Muscle of arm (tissue), 12 donors: ENCODE results near the gene ASTN2. TPM values are rescaled to one million over a fixed set of nuclear protein-coding genes. Genes with fewer than 3 reads are reported as not detected.

Experiments used
- DNase-seq: peaks from one replicate; pipeline ENCODE4 v3.0.0-alpha.2; 2013
- polyA plus RNA-seq, 12 donors: library from polyadenylated mRNA; unstranded; fragments of 120-200 nt; gene quantifications; one replicate each; pipeline ENCODE4 v1.2.1, GENCODE V29; 2013; ENCODE audit not compliant: insufficient read length in 12 of 12

Gene ASTN2
- polyA plus RNA-seq, 12 donors, result 3.7 to 15.7 (median 5.5) TPM; not detected in 2

DNA sequence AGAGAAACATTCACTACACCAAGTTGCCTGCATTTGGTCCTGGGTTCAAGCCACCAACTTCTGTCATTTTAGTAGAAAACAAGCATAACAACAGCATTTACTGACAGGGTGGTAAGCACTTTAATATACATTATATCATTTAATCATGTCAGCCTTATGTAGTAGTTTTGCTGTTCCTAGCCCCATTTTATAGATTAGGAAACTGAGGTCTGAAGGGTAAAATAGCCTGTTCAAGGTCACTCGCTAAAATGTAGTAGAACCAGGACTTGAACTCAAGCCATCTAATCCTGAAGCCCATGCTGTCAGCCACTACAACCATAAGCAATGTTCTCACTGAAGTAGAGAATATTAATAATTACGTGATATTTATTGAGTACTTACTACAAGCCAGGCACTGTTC is 787.4 kb downstream of the ASTN2 start:
- DNase-seq, result no peak

DNA sequence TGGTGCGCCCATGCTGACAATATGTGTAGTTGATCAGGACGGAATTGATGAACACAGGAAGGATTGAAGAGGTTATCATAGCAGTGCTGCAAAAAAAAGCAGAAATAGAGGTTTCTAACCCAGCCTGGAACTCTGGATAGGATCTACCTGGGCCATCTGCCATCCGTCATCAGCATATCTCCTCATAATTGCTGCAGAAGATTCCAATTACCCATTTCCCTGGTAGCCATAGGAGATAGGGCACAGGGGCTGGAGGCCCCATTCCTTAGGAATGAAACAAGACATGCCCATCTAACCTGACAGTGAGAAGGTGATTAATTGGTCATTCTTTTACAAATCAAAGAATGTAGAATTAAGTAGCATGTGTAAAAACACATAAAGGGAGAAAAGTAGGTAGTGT is 788.1 kb downstream of the ASTN2 start:
- DNase-seq, result no peak

DNA sequence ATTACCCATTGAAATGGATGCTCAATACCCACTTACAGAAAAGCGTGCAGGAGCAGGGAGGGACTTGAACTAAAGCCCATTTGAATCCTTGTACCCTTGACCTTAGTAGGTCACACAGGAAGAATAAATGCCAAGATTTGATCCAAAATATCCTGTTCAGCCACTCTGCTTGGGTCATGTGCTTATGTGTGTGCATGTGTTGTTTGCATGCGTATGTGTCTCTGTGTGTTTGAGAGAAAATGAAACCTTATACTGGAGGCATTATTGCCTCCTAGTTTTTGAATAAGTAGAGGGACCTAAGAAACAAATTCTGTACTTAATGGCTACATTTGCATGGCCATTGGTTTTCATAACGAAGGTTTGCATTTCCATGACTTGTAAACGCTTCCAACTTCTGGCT is 791.1 kb downstream of the ASTN2 start:
- no peak for DNase-seq

DNA sequence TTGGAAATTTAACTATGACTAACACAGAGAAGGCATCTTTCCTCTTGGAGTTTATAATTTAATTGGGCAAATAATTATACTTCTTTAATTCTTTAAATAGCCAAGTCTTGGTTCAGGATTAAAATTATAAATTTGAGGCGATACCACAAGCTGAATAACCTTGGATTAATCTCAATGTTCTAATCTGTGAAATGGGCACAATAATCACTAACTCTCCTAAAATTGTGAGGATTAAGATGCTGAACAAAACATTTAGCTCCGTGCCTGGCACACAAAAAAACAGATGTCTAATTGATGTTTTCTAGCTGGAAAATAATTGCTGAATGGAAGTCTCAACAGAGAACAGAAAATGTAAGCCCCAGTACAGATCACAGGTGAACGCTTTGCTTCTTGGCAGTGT is 797.5 kb downstream of the ASTN2 start:
- no peak for DNase-seq

DNA sequence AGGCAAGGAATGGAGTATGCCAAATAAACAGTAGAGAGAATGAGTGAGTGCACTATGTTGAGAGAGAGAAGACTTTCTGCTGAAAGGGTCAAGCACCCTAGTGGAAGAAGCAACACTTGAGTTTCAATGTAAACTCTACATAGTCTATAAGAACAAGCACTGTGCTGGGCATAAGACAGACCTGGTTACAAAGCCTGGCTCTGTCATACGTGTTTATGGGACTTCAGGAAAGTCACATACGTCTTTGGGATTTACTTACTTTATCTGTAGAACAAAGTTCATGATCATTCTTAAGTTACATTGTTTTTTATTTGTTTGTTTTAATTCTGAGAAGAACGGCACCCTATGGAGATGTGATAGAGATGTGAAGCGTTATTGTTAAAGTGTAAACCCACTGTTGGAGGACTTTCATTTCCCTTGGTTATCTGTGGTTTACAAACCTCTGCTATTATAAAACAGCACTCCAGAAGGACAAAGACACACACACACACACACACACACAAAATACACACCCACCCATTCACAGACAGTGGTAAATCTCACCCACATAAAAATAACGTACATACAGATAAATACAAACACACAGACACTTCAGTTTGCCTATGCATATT is 798.4 kb downstream of the ASTN2 start:
- no peak for DNase-seq

DNA sequence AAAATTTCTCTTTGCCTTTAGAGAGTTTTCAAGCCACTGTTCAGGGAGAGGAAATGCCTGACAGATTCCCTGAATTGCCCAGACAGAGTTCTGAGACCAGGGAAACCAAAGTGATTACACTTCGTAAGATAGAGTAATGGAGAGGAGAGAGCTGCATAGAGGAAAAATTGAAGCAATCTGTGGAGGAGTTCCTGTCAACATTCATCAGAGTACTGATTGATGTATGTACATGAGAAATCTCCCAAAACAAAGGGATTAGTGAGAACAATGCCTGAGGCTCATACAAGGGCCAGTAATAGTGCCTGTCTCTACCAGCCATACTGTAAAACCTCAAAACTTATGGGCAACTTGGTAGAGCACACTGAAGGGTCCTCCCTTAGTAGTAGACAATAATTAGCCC is 806.8 kb downstream of the ASTN2 start:
- no peak for DNase-seq

DNA sequence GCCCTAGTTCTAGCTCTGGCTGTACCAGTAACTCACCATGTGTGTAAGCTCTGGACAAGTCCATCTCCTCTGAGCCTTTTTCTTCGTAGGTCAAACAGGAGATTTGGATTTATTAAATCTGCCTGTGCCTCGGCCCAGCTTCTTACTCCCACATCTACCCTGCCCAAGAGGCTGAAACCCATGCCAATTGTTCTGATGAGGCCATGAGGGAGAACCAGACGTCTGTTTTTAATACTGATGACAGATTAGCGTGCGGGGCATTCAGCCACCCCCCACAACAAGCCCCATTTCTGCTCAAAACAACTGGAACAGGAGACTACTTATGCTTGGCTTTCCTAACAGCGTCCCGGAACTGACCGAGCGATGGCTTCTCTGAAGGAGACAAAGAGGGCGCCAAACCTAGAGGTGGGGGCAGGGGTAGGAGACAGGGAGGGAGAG is 808.9 kb downstream of the ASTN2 start:
- DNase-seq, result no peak

DNA sequence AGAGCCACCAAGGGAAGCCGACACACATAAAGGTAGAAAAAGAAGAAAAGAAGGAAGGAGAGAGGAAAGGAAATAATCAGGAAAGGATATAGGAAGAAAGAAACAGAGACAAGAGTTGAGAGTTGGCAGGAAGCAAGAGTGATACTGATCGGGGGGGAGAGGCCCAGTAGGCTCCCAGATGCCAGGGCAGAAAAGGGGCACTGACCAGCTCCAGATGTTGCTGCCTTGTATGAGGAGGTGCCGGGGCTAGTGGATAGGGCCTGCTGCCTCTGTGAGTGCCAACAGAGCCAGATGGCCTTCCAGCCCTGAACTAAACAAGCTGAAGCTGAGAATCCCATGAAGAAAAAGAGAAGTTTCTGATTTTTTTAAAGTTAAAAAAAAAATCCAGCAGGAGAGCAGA is 809.8 kb downstream of the ASTN2 start:
- no peak for DNase-seq

DNA sequence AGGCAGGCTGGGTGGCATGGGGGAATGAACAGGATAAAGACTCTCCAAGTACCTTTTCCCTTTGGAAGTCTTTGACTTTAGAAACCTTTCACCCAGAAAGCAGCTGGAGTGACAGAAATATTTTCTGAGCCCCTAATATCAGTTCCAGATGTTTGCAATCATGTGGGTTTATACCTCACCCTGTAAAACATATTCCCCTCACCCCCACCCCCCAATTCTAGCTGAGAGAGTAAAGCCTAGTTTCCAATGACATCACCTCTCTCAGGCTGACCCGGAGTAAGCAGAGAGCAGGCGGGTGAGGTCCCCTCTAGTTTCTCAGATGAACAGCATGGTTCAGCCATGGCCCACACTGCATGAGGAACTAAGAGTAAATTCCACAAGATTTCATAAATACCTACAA is 810.6 kb downstream of the ASTN2 start:
- no peak for DNase-seq

DNA sequence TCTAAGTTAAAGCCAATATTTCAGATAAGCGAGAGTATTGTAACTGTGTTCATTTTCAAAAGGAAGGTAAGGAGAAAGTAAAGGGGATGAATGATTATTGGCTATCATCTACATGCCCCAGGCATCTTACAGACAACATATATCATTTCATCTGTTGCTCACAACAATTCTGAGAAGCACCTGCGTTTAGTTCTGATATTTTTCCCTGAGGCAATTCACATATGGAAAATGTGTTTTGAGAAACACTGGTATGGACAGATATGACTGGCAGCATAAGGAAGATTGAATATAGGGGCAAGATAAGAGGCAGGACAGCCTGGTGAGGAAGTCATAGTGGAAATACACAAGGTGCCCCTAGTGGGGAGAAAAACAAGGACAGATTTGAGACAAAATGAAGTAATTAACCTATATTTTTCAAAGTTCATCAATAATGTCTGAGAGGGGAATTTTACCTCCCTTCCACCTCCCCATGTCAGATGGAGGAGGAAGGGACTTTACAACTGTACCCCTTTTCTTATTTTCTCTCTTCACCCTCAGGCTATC is 815.4 kb downstream of the ASTN2 start:
- DNase-seq, result no peak

DNA sequence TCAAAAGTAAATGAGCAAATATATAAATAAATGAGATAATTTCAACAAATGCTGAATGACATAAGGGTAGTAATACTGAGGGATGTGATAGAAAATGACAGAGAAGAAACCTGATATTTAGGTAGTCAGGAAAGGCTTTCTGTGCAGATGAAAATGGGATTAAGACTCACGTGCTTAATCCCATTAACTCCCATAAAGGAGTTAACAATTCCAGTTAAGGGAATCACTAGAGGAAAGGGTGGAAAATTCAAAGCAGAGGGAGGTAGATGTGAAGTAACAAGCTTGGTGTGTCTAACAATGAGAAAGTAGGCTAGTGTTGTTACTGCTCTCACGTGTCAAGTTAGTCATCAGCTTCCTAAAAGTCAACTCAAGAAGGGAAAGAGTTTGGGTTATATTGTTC is 818.2 kb downstream of the ASTN2 start:
- no peak for DNase-seq

DNA sequence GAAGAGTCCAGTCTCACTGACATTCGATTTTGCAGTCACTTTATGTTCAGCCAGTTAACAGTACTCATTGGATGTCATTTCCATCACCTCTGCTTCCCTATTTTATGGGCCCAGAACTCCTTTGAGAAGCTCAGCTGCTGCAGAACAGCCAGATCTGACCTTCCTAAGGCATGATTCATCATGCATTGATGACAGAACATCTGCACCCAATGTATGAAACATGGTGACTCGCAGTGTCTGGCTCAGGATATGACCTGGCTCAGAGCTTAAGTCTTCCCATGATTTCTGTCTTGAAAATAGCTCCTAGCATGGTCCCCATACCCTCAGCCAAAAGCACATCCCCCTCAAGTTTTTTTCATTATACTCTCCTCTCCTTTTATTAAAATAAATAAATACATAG is 820.3 kb downstream of the ASTN2 start:
- no peak for DNase-seq

DNA sequence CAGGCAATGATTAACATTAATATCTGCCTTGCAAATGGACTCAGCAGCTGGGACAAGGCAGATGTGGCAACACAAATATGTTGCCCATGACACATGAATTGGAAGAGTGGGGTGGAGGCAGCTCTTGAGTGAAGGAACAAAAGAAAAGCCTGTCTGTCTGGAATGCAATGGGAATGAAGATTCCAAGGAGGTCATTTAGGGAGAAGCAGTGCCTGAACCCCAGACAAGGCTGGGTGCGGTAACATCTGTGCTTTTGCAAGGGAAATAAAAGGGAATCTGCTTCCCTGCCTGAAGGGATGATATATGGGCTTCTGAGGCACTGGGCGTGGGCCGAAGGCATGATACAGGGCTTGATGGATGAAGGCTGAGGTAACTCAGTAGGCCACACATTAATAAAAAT is 821.9 kb downstream of the ASTN2 start:
- DNase-seq, result no peak

DNA sequence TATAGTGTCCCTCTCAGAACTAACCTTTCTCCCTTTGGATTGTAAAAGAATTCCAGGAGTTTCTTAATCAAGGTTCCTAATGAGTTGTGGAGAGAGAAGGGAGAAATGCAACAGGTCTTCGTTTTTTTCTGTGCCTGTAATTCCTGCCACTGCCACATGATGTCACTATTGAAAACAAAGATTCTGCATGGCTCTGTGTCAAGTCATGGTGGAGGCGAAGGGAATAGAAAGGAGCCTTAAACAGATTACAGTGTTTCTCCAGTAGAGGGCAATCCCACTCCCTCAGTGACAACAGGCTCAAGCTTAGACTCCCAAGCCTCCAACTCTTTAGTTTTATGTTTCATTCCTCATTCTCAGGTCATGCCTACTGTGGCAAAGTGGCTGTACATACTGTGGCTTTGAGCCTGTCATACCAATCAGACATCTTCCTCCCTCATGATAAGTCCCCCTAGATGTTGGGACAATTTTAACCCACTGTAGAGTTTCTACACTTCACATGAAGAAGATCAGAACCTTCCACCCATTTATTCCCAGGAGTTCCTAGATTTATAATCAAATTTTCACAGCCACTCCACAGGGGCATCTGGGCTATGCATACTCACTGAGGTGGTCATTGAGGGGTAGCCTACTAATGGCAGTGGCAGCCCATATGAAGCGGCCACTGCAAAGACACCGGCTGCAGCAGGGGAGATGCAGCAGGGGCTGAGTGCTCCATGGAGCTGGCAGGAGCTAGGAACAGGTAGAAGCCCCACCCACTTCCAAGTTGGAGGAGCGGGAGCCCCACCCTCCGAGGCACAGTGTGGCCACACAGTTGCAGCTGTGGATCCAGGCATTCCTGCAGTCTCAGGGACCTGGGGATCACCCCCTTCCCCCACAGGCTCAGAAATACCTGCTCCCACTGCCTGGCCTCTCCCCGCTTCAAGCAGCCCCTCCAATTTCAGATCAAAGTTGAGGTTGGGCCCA is 825.2 kb downstream of the ASTN2 start:
- DNase-seq, result no peak

DNA sequence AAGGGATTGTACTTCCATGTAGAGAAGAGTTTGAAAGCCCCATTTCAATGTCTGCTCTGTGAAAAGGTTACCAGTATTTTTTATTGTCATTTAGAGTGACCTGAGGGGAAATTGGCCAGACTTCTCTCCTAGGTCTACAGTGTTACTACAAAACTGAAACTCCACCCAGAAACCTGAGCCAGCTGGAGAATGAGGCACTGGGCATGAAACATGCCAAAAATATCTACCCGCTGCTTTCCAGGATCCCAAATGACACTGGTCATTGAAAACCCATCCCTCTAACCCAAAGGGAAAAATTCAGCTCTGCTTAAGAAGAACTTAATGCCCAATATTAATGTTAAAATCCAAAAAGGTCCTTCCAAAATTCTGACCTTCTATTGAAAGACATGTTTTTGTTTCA is 826.9 kb downstream of the ASTN2 start:
- DNase-seq, result no peak

DNA sequence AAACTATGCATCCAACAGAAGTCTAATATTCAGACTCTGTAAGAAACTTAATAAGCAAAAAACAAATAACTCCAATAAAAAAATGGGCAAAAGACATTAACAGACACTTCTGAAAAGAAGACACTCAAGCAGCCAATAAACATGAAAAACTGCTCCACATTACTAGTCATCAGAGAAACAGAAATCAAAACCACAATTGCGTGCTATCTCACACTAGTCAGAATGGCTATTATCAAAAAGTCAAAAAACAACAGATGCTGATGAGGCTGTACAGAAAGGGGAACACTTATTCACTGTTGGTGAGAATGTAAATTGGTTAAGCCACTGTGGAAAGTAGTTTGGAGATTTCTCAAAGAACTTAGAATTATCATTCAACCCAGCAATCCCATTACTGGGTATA is 829.0 kb downstream of the ASTN2 start:
- no peak for DNase-seq

DNA sequence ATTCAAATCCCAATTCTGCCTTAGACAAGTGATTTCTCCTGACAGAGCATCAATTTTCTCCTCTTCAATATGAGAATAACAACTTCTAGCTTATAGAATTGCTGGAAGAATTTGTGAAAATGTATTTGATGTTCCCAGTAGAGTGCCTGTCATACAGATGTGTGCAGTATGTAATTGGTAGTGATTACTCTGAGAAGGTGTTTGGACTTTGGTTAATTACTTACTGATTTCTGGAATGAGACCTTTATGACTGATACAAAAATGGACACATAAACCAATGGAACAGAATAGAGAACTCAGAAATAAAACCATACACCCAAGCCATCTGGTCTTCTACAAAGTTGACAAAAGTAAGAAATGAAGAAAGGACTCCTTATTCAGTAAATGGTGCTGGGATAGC is 829.7 kb downstream of the ASTN2 start:
- no peak for DNase-seq

DNA sequence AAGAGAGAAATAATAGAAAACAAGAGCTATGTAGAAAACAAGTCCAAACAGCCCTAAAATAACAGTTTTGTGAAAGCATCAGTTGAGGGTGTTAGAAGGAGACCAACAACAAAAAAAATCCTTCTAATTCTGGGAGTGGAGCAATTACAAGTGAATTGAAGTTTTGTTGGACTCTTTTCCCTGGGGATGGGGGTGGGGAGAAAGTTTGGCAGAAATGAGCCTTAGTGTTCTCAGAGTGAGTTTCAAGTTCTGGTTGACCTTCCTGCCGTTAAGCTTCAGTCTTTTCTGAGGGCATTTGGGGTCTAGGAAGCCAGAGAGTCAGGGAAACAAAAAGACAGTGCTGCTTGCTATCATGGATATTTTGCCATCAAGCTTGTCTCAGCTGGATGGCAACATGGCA is 834.0 kb downstream of the ASTN2 start:
- DNase-seq, result no peak

DNA sequence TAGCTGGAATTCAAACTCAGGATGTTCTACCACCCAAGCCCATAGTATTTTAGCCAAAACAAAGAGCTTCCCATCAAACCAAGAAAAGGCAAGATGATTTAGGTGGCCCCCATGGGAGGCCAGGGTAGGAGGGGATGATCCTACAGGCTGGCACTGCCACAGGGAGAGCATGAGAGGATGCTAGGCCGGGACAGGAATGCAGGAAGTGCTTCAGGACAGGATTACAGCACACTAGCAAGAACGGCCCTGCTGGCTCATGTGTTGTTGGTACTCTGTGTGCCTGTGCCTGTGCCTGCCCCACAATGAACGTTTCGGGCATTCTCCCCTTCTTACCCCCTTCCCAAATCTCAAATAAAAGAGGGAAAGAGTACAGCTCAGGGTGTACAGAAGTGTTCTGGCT is 838.5 kb downstream of the ASTN2 start:
- DNase-seq, result no peak

DNA sequence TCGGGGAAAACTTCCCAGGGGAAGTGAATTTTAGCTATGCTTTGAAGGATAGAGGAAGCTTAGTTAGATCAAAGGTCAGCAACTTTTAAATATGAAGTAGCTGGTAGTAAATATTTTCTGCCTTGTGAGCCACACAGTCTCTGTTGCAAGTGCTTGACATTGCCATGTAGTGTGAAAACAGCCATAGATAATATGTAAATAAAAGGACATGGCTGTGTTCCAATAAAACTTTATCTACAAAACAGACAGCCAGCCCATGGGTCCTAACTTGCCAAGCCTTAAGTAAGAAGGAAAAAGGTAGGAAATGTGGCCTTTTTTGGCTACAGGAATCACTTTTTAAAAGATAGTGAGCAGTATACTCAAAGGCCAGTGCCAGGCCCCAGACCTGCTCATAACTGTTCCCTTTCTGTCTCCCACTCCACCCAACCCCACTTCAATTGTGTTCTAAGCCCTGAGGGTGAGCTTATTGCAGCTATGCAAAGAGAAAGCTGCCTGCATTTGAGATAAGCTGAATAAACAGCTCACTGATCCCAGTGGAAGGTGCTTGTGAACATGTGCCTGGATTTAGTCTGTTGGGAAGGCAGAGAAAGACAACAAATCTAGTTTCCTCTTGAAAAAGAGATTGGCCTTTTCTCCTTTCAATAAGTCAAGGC is 840.7 kb downstream of the ASTN2 start:
- DNase-seq, result no peak

DNA sequence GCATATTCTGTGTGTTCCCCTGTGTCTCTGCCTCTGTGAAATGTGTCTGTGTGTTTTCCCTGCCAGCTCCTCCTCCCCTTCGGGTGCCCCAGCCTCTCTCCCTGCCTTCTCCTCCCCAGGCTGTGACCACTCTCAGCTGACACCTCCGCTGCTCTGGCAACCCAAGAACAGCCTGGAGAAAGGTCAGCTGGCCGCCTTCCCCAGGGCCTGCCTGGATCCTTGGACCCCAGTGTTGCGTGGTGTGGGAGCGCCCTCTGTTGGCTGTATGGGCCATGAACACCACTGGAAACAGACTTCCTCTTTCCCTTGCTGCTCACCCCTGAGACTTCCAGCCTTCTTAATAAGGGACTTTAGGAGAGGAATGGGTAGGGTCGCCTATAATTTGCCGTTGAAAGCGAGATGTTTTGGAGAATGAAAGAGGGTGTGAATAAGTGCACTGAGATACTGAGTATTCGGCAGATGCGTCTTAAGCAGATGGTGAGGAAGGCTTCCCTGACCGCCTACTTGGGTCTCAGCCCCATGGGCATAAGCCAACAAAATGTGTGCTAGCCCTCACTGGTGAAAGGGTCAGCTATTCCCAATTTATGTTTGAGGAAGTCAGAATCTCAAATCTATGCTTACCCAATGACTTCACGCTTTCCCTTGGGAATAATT is 842.6 kb downstream of the ASTN2 start:
- DNase-seq, result peak; percentile 86

DNA sequence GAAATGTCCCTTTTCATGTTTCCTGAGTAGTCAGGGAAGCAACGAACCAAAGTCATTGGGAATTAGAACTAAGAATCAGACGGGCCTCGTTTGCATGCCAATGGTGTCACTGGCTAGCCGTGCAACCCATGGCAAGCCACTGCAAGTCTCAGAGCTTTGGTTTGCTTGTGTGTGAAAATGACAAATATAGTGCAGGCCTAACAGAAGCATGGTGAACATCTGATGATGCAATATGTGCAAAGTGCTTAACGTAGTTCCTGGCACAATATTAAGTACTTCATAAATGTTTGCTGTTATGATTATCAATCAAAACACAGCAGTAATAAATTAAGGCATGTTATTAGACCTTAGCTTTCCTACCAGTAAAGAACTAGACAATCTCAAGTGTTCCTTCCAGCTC is 845.7 kb downstream of the ASTN2 start:
- no peak for DNase-seq
